NK-92 (cell line): ENCODE data around the gene TBC1D4.
"Not testable (repeated sequence)": the region's sequence is repeated elsewhere in the genome, so short reads cannot be mapped to it uniquely, and the experiment has no call there.

ENCODE experiments used
- DNase-seq: peaks from one replicate; lab custom pipeline; 2025; ENCODE audit not compliant: unreplicated experiment; lab: John Stamatoyannopoulos, UW

Gene TBC1D4

GRCh38 chr13:75295201-75295600 is 186.8 kb downstream of the TBC1D4 start:
- DNase-seq, result no peak

GRCh38 chr13:75294110-75294509 is 187.9 kb downstream of the TBC1D4 start:
- no peak for DNase-seq

- no peak for DNase-seq
These were observed 196.7 kb downstream of the TBC1D4 start for GRCh38 chr13:75285310-75285709.

- DNase-seq, result no peak
These were observed 202.1 kb downstream of the TBC1D4 start for GRCh38 chr13:75279834-75280369.

- DNase-seq, result not testable (repeated sequence)
These were observed 208.3 kb downstream of the TBC1D4 start for GRCh38 chr13:75273695-75274094.

- DNase-seq, result no peak
These were observed 210.1 kb downstream of the TBC1D4 start for GRCh38 chr13:75271846-75272245.

DNA sequence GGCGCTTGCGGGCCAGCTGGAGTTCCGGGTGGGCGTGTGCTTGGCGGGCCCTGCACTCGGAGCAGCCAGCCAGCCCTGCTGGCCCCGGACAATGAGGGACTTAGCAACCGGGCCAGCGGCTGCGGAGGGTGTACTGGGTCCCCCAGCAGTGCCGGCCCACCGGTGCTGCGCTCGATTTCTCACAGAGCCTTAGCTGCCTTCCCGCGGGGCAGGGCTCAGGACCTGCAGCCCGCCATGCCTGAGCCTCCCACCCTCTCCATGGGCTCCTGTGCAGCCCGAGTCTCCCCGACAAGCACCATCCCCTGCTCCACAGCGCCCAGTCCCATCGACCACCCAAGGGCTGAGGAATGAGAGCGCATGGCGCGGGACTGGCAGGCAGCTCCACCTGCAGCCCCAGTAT is 213.5 kb downstream of the TBC1D4 start:
- not testable (repeated sequence) for DNase-seq

GRCh38 chr13:75264611-75265010 is 217.4 kb downstream of the TBC1D4 start:
- no peak for DNase-seq

GRCh38 chr13:75263741-75264407 is 218.1 kb downstream of the TBC1D4 start:
- no peak for DNase-seq

DNA sequence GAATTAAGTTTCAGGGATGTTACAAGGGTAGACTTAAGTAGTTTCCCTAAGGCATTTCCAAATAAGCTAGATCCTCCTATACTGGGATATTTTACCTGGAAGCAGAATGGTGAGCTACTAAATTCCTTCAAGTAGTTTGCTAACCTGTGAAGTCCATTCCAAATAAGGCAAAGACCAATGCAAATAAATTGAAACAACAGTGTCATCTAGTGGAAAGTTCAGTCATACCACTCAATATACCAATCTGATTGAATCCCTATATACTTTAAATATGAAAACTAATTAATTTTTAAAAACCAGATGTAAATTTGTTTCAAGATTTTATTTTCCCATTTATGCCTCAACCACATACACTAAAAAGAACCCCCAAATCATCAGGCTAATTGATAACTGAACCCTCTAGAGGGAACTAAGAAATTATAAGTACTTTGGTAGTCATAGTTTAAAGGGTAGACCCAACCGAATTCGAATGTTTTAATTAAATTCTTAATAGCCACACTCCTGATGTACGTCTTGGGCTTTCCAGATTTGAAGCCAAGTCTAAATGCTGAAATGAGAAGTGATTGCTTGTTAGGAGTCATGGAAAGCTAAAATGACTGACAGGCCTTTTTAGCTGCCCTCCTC is 223.7 kb downstream of the TBC1D4 start:
- DNase-seq, result no peak

DNA sequence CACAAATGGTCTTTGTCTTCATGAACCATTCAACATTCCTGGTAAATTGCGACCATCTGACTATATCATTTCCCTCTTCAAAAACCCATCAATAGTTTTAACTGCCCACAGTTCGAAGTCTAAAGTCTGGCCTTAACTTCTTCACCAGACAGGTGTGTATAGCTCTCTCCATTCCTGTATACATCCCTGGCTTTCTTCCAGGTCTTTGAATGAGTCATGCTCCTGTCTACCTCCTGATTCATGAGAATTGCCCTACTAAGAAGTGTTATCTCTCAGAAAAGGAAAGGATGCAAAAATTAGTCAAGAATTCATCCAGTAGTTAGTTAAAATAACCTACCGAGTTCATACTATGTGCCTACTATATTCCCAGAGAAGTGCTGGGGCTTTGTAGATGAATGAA is 225.0 kb downstream of the TBC1D4 start:
- DNase-seq, result no peak

DNA sequence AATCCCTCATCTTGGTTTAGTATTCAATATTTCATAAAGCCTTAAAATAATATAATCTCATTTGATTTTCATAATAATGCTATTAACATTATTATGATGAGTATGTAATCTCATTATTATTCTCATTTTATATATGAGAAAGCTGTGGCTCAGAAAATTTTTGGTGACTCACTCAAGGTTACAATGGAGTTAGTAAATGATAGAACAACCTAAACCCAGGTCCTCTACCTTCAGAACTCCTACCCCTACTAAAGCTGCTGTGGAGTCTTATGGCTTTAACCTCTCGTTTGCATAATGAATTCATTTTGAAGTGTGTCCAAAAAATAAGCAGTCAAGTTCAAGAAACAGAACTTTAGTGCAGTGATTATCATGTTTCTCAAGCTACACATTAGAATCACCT is 226.3 kb downstream of the TBC1D4 start:
- DNase-seq, result no peak

DNA sequence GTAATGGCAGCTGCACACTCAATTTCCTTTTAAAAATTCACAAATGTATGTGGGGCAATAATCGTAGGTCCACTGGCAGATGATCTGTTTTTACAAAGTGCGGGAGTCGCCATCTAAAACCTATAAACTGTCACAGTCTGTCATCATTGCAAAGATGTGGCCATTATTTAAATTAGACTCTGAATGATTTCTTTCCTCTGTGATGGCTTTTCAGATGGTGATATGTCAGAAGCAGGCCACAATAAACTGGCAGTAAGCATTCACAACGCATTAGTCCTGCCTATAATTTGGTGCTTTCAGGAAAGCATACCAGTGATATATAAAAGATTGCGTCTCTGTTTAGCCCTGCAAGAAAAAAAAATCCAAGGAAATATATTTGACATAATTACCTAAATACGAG is 226.8 kb downstream of the TBC1D4 start:
- DNase-seq, result no peak

DNA sequence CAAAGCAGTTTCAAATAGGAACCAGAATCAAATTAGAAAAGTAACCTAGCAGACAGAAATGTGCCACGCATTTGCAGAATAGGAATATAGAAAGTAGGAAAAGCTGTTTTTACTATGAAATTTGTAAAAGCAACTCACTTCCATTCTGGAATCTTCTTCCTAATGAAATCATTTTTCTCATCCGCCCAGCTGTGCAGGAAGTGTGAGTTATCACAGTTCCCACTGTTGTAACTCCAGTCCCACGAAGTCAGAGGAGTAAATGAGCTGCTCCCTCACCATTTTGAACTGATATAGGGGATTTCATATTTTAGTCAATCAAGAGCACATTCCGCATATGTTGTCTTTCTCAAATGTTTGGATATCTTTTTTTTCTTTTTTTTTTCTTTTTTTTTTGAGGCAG is 230.8 kb downstream of the TBC1D4 start:
- no peak for DNase-seq

DNA sequence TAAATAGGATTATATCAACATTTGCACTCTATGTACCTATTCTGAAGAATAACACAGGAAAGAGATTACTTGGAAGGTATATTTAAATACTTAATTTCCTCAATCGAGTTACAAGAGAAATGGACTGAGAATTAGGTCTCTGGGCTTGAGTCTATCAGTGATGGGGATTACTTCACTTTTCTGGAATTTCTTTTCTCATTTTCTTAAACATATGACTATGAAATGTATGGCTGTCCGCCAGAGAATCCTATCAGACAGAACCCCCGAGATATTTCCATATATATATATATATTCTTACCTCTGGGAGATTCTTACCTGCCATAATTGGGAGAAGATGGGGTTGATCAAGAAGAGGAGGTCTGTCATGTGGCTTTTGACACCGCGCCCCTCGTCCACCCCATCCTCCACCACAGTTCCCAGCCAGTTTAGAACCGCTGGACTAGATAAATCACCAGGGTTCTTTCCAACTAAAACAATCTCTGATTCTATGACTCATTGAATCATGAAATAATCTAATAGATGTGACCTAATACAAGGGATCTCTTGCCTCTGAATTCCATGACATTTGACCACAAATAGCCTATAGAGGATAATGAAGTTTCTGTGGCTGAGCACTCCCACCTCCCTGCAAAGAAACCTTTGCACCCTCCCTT is 231.3 kb downstream of the TBC1D4 start:
- DNase-seq, result no peak

DNA sequence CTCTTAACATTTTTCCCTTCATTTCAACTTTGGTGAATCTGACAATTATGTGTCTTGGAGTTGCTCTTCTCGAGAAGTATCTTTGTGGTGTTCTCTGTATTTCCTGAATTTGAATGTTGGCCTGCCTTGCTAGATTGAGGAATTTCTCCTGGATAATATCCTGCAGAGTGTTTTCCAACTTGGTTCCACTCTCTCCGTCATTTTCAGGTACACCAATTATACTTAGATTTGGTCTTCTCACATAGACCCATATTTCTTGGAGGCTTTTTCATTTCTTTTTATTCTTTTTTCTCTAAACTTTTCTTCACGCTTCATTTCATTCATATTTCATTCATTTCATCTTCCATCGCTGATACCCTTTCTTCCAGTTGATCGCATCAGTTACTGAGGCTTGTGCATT is 236.4 kb downstream of the TBC1D4 start:
- not testable (repeated sequence) for DNase-seq

DNA sequence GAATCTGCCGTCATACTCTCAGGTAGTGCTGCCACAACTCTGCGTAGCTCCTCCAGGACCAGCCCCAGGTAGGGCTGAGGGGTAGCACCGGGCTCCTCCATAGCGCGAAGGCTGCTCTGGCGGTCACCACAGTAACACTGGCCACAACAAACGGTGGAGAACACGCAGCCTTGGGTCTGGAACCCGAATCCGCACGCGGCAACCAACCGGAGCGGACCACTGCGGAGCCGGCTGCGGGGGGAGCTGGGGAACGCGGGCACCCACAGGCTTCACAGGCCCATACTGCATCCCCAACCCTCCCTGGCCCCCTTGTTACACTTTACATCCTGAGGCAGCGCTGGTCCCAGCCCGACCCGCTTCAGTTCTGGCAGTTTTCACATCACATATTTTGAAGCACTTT is 241.7 kb downstream of the TBC1D4 start:
- not testable (repeated sequence) for DNase-seq

DNA sequence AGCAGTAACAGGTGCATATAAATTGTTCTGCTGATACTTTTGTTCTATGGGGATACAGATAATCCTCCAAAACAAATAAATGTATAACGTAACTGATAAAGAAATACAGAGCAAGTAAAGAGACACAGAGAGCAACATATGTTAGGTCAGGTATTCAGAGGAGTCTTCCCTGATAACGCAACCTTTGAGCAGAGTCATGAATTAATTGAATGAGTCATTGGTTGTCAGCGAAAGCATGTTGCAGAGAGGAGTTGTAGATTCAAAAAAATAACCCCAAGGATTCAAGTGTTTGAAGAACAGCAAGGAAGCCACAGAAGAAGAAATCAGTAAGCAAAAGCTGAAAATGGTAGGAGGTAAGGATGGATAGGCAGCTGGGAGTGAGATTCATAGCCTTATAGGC is 245.2 kb downstream of the TBC1D4 start:
- no peak for DNase-seq
